ENCODE measurements around the gene SCUBE3. TPM values are rescaled to one million over a fixed set of nuclear protein-coding genes. Genes with fewer than 3 reads are reported as not detected.

Gene SCUBE3
- polyA plus RNA-seq, 1 donor from 2014 or later, result 7.3 TPM

DNA sequence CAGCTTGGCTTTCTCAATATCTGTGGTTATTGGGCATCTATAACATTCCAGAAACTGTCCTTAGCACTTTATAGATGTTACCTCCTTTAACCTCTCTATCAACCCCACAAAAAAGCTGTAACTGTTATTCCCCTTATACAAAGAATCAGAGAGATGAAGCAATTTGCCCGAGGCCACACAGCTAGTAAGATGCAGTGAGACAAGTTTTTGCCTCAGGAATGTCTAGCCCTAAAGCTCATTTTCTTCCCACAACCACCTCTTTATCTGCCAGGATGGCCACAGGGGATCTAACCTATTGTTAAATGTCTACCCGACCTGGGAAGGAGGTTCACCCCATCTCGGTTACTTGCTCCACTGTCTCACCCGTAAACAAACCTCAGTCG lies 40.7 kb upstream of the SCUBE3 start:
- Histone ChIP-seq H3F3A (ENCODE audit: insufficient read depth, low read length, poor library complexity, severe bottlenecking) (no peaks in the 10 kb centered on the region), H3K79me2 (replicated peaks; ENCODE audit: insufficient read depth, low read length) (no peaks in the 10 kb centered on the region), H3K4me2 (ENCODE audit: low read length) (no peak overlapping the region), H3K9ac (ENCODE audit: low read length) (no peak overlapping the region), H3K9me3 (ENCODE audit: low read length) (no peaks in the 10 kb centered on the region), H3K27ac (ENCODE audit: low read length) (no peak overlapping the region), H2AFZ (ENCODE audit: low read depth, low read length) (no peak overlapping the region), H3K27me3 (ENCODE audit: insufficient read depth, low read depth, low read length) (no peaks in the 10 kb centered on the region), H4K20me1 (ENCODE audit: insufficient read depth) (no peaks in the 10 kb centered on the region), H3K4me3 (ENCODE audit: low read length) (no peak overlapping the region), H3K9me2 (ENCODE audit: insufficient read depth, low read length) (no peaks in the 10 kb centered on the region), H3K36me3 (ENCODE audit: insufficient read depth, low read length) (no peaks in the 10 kb centered on the region)
- TF ChIP-seq SMC3 (conservative IDR thresholded peaks at IDR 0.05; ENCODE audit: poor library complexity), result no peak
- no peak for TF ChIP-seq EP300 (conservative IDR thresholded peaks at IDR 0.05; ENCODE audit: poor library complexity, severe bottlenecking)
- no peak for TF ChIP-seq RAD21 (conservative IDR thresholded peaks at IDR 0.05)
- TF ChIP-seq, protein P1, sequence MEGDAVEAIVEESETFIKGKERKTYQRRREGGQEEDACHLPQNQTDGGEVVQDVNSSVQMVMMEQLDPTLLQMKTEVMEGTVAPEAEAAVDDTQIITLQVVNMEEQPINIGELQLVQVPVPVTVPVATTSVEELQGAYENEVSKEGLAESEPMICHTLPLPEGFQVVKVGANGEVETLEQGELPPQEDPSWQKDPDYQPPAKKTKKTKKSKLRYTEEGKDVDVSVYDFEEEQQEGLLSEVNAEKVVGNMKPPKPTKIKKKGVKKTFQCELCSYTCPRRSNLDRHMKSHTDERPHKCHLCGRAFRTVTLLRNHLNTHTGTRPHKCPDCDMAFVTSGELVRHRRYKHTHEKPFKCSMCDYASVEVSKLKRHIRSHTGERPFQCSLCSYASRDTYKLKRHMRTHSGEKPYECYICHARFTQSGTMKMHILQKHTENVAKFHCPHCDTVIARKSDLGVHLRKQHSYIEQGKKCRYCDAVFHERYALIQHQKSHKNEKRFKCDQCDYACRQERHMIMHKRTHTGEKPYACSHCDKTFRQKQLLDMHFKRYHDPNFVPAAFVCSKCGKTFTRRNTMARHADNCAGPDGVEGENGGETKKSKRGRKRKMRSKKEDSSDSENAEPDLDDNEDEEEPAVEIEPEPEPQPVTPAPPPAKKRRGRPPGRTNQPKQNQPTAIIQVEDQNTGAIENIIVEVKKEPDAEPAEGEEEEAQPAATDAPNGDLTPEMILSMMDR (IDR thresholded peaks at IDR 0.05; ENCODE audit: poor library complexity, severe bottlenecking), result no peak
- TF ChIP-seq, protein P2, sequence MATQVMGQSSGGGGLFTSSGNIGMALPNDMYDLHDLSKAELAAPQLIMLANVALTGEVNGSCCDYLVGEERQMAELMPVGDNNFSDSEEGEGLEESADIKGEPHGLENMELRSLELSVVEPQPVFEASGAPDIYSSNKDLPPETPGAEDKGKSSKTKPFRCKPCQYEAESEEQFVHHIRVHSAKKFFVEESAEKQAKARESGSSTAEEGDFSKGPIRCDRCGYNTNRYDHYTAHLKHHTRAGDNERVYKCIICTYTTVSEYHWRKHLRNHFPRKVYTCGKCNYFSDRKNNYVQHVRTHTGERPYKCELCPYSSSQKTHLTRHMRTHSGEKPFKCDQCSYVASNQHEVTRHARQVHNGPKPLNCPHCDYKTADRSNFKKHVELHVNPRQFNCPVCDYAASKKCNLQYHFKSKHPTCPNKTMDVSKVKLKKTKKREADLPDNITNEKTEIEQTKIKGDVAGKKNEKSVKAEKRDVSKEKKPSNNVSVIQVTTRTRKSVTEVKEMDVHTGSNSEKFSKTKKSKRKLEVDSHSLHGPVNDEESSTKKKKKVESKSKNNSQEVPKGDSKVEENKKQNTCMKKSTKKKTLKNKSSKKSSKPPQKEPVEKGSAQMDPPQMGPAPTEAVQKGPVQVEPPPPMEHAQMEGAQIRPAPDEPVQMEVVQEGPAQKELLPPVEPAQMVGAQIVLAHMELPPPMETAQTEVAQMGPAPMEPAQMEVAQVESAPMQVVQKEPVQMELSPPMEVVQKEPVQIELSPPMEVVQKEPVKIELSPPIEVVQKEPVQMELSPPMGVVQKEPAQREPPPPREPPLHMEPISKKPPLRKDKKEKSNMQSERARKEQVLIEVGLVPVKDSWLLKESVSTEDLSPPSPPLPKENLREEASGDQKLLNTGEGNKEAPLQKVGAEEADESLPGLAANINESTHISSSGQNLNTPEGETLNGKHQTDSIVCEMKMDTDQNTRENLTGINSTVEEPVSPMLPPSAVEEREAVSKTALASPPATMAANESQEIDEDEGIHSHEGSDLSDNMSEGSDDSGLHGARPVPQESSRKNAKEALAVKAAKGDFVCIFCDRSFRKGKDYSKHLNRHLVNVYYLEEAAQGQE (IDR thresholded peaks at IDR 0.05; ENCODE audit: borderline replicate concordance), result no peak
- TF ChIP-seq MXI1 (conservative IDR thresholded peaks at IDR 0.05; ENCODE audit: poor library complexity, severe bottlenecking), result no peak
- no peak for TF ChIP-seq TAF1 (IDR thresholded peaks at IDR 0.05; ENCODE audit: low read depth)
- no peak for TF ChIP-seq EZH2 (IDR thresholded peaks at IDR 0.05; ENCODE audit: borderline replicate concordance, insufficient read depth, low read length, poor library complexity, severe bottlenecking)
- no peak for TF ChIP-seq POLR2AphosphoS5 (IDR thresholded peaks at IDR 0.05)

DNA sequence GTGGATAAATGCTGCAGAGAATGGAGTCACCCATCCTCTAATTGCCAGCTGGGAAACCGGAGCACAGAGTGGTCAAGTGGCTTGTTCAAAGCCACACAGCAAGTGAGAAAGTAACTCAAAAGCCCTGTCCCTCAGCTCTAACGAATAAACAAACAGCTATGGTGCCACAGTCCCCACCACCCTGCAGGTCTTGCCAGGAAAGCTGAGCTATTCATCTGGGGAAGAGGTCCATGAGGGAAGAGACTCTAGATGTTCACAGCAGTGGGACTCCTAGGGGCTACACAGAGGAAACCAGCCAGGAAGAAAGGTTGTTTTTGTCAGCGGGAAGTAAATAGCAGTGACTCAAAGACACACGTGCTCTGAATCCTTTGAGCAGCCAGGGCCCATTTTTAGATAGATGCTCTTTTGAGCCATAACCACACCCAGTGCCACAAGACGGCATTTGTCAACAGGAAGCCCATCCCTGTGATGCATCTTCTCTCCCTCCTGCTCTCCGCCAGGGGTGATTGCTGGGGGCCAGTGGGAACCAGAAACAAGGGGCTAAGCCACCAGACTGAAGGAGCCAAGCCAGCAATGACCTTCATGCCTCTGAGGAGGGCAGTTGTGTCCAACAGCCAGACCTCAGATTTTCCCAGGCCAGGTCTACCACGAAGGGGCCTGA lies 40.2 kb upstream of the SCUBE3 start:
- H3K27me3 ChIP-seq (ENCODE audit: insufficient read depth, low read depth, low read length), result no peaks in the 10 kb centered on the region
- no peaks in the 10 kb centered on the region for H3K9me2 ChIP-seq (ENCODE audit: insufficient read depth, low read length)
- no peaks in the 10 kb centered on the region for H3K9me3 ChIP-seq (ENCODE audit: low read length)
- H3K79me2 ChIP-seq (replicated peaks; ENCODE audit: insufficient read depth, low read length), result no peaks in the 10 kb centered on the region
- no peak overlapping the region for H3K4me3 ChIP-seq (ENCODE audit: low read length)
- no peaks in the 10 kb centered on the region for H3K36me3 ChIP-seq (ENCODE audit: insufficient read depth, low read length)
- H2AFZ ChIP-seq (ENCODE audit: low read depth, low read length), result no peak overlapping the region
- no peaks in the 10 kb centered on the region for H4K20me1 ChIP-seq (ENCODE audit: insufficient read depth)
- H3F3A ChIP-seq (ENCODE audit: insufficient read depth, low read length, poor library complexity, severe bottlenecking), result no peaks in the 10 kb centered on the region
- no peak overlapping the region for H3K9ac ChIP-seq (ENCODE audit: low read length)
- TF ChIP-seq POLR2AphosphoS5 (IDR thresholded peaks at IDR 0.05) (no peak), SMC3 (conservative IDR thresholded peaks at IDR 0.05; ENCODE audit: poor library complexity) (no peak), EZH2 (IDR thresholded peaks at IDR 0.05; ENCODE audit: borderline replicate concordance, insufficient read depth, low read length, poor library complexity, severe bottlenecking) (no peak), MXI1 (conservative IDR thresholded peaks at IDR 0.05; ENCODE audit: poor library complexity, severe bottlenecking) (no peak), EP300 (conservative IDR thresholded peaks at IDR 0.05; ENCODE audit: poor library complexity, severe bottlenecking) (no peak), RAD21 (conservative IDR thresholded peaks at IDR 0.05) (no peak), TAF1 (IDR thresholded peaks at IDR 0.05; ENCODE audit: low read depth) (no peak)
- TF ChIP-seq, protein P2 (IDR thresholded peaks at IDR 0.05; ENCODE audit: borderline replicate concordance), result no peak
- TF ChIP-seq, protein P1 (IDR thresholded peaks at IDR 0.05; ENCODE audit: poor library complexity, severe bottlenecking), result no peak
- H3K27ac ChIP-seq (ENCODE audit: low read length), result no peak overlapping the region
- no peak overlapping the region for H3K4me2 ChIP-seq (ENCODE audit: low read length)
